ENCODE results near the gene C1QL4. TPM values are rescaled to one million over a fixed set of nuclear protein-coding genes. Genes with fewer than 3 reads are reported as not detected.
A peak's percentile ranks its signal among the peaks of the same experiment; 100 is the strongest.

C1QL4 gene
- total RNA-seq, 1 donor from 2014 or later, result not detected

GRCh38 chr12:49309386-49309785, 27.6 kb downstream of the C1QL4 start:
- ATAC-seq (no peak), DNase-seq (ENCODE audit: low spot score) (no peak)

- ATAC-seq (no peak), DNase-seq (ENCODE audit: low spot score) (no peak)
These were observed 31.1 kb downstream of the C1QL4 start for GRCh38 chr12:49305762-49306510.

- DNase-seq (ENCODE audit: low spot score) (no peak), ATAC-seq (no peak)
These were observed 32.8 kb downstream of the C1QL4 start for GRCh38 chr12:49304161-49304560.

- no peak for DNase-seq (ENCODE audit: low spot score)
- no peak for ATAC-seq
These were observed 35.2 kb downstream of the C1QL4 start for GRCh38 chr12:49301760-49302159.

- no peak for DNase-seq (ENCODE audit: low spot score)
- peak; percentile 75 for ATAC-seq
These were observed 38.8 kb downstream of the C1QL4 start for GRCh38 chr12:49298160-49298559.

- ATAC-seq, result no peak
- no peak for DNase-seq (ENCODE audit: low spot score)
These were observed 39.3 kb downstream of the C1QL4 start for GRCh38 chr12:49297695-49298060.

- ATAC-seq, result peak; percentile 21
- DNase-seq (ENCODE audit: low spot score), result no peak
These were observed 39.9 kb downstream of the C1QL4 start for GRCh38 chr12:49296836-49297694.

- peak; percentile 69 for ATAC-seq
- peak; percentile 53 for DNase-seq (ENCODE audit: low spot score)
These were observed 40.8 kb downstream of the C1QL4 start for GRCh38 chr12:49296034-49296835.

- DNase-seq (ENCODE audit: low spot score), result no peak
- ATAC-seq, result peak; percentile 18
These were observed 41.7 kb downstream of the C1QL4 start, which contains the start of gene PRPH for GRCh38 chr12:49295082-49295936. Gene PRPH (plus strand): TSS chr12:49295147. CDS start chr12:49295201, 54 bp downstream.

GRCh38 chr12:49294804-49295081, 42.2 kb downstream of the C1QL4 start:
- DNase-seq (ENCODE audit: low spot score), result no peak
- no peak for ATAC-seq

- no peak for DNase-seq (ENCODE audit: low spot score)
- no peak for ATAC-seq
These were observed 42.7 kb downstream of the C1QL4 start for GRCh38 chr12:49294086-49294803.

- DNase-seq (ENCODE audit: low spot score) (no peak), ATAC-seq (no peak)
These were observed 43.7 kb downstream of the C1QL4 start for GRCh38 chr12:49293056-49293956.

- DNase-seq (ENCODE audit: low spot score), result no peak
These were observed 44.3 kb downstream of the C1QL4 start for GRCh38 chr12:49292729-49293055.

GRCh38 chr12:49288922-49289555, 47.9 kb downstream of the C1QL4 start:
- ATAC-seq (no peak), DNase-seq (ENCODE audit: low spot score) (no peak)

More at GRCh38 chr12:49292729-49293055, 44.3 kb downstream of the C1QL4 start:
- ATAC-seq, result no peak

GRCh38 chr12:49288412-49288853, 48.6 kb downstream of the C1QL4 start:
- DNase-seq (ENCODE audit: low spot score), result no peak
- peak; percentile 87 for ATAC-seq

- DNase-seq (ENCODE audit: low spot score) (no peak), ATAC-seq (no peak)
These were observed 49.1 kb downstream of the C1QL4 start for GRCh38 chr12:49287876-49288275.

- ATAC-seq (no peak), DNase-seq (ENCODE audit: low spot score) (no peak)
These were observed 52.3 kb downstream of the C1QL4 start for GRCh38 chr12:49284672-49285071.
